ENCODE data around the gene TP53TG5. TPM values are rescaled to one million over a fixed set of nuclear protein-coding genes. Genes with fewer than 3 reads are reported as not detected.
A peak's percentile ranks its signal among the peaks of the same experiment; 100 is the strongest.

The TP53TG5 gene
- polyA plus RNA-seq, 6 donors from 2014 or later = 0.14 to 0.29 (median 0.21) TPM; not detected in 2

DNA sequence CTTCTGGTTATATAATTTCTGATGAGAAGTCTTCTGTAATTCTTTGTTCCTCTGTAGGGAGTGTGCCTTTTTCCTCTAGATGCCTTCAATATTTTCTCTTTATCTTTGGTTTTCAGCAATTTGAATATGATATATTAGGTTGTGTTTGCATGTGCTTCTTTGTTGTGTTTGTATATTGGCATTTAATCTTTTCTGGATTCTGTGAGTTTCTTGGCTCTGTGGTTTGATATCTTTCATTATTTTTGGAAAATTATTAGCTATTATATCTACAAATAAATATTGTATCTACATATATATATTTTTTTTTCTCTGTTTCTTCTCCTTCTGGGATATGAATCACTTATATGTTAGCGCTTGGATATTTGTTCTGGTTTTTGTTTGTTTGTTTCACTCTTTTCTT lies 20.9 kb upstream of the TP53TG5 start:
- no peak overlapping the region for H3K4me3 Mint-ChIP-seq
- peaks cover 29 to 38% of the 10 kb centered on the region in 2 donors for H3K36me3 Mint-ChIP-seq
- H3K27ac Mint-ChIP-seq = peak overlapping the region in 1 of 6 donors; percentile 62
- ATAC-seq (ENCODE audit: low read depth in 2 of 2) (no peak), DNase-seq (no peak)
- peaks cover 0 to 7% (median 0%) of the 10 kb centered on the region in 3 donors for H3K27me3 Mint-ChIP-seq
- peaks cover 10 to 28% (median 25%) of the 10 kb centered on the region in 7 donors for H3K9me3 Mint-ChIP-seq
- no peaks in the 10 kb centered on the region for H3K4me1 Mint-ChIP-seq

DNA sequence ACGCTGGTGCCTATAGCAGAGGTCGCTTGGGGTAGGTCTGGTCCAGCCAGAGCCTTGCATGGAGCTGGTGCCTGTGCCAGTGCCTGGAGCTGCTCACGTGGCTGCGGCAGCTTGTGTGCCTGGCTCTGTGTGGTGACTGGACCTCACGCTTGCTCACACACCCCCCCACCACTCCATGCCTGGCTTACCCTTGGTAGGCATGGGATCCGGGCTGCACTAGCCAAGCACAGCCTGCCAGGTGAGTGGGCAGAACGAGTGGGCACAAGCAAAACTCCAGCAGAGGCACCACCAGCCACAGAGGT lies 16.9 kb upstream of the TP53TG5 start:
- no peak overlapping the region for H3K4me3 Mint-ChIP-seq
- H3K27me3 Mint-ChIP-seq = no peaks in the 10 kb centered on the region
- H3K27ac Mint-ChIP-seq = peak overlapping the region in 1 of 6 donors; percentile 75
- H3K36me3 Mint-ChIP-seq = peaks cover 20 to 22% of the 10 kb centered on the region in 2 donors
- DNase-seq = no peak
- H3K4me1 Mint-ChIP-seq = no peaks in the 10 kb centered on the region
- H3K9me3 Mint-ChIP-seq = peaks cover 8 to 12% (median 9%) of the 10 kb centered on the region in 7 donors
- ATAC-seq (ENCODE audit: low read depth in 2 of 2) = no peak

DNA sequence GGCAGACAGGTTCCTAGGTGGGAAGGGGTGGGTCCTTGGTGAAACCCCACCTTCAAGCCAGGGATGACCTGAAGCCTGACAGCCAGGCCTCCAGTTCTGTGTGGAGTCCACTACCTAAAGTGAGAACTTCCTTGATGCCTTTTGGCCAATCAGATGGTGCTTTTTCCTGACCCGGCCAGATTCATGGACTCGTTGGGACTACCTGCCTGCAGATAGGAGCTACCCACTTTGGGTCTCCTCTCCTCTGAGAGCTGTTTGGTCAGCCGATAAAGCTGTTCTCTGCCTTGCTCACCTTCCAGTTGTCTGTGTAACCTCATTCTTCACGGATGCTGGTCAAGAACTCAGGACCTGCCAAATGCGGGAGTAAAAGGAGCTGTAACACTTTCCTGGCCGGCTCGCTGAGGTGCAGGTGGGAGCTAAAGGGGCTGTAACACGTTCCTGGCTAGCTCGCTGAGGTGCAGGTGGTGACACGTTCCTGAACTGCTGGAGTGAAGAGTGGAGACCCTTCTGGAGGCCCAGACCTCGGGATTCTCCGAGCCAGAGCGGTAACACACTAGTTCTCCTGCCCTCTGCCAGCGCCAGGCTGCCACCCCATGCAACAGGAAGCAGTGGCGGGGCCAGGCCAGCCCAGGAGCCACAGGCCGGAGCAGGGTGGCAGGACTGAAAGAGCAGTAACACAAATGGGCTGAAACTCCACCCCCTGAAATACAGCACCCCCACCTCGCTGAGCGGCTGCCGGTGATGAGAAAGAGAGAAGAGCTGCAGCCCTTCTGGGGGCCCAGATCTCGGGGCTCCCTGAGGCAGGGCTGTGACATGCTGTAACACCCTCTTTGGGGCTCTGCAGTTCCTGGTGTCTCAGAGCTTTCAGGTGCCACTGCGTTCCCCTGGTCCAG lies 16.3 kb upstream of the TP53TG5 start:
- Mint-ChIP-seq H3K27ac (peak overlapping the region in 1 of 6 donors; percentile 27), H3K27me3 (no peaks in the 10 kb centered on the region), H3K36me3 (peaks cover 14 to 17% of the 10 kb centered on the region in 2 donors), H3K4me1 (no peaks in the 10 kb centered on the region), H3K4me3 (no peak overlapping the region), H3K9me3 (peaks cover 3 to 6% (median 3%) of the 10 kb centered on the region in 7 donors)
- DNase-seq = no peak
- ATAC-seq (ENCODE audit: low read depth in 2 of 2) = no peak

DNA sequence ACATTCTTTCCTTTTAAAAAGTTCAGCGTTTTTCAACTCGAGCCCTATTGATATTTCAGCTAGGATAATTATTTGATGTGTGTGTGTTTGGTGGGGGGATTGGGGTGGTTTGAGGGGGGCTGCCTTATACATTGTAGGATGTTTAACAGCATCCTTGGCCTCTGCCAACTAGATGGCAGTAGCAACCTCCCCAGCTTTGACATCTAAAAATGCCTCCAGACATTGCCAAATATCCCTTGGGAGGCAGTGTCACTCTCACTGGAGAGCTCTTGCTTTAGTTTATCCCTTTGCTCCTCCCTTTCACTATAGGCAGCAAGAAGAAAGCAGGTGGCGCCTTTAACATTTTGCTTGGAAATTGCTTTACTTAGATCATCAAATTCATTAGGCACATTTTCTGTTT lies 14.6 kb upstream of the TP53TG5 start:
- Mint-ChIP-seq H3K4me1 (peaks cover 4 to 5% (median 4%) of the 10 kb centered on the region in 3 donors), H3K27me3 (no peaks in the 10 kb centered on the region), H3K27ac (no peak overlapping the region), H3K9me3 (peaks cover 0 to 5% (median 0%) of the 10 kb centered on the region in 7 donors), H3K36me3 (peaks cover 7 to 8% of the 10 kb centered on the region in 2 donors), H3K4me3 (no peak overlapping the region)
- no peak for DNase-seq
- no peak for ATAC-seq (ENCODE audit: low read depth in 2 of 2)

DNA sequence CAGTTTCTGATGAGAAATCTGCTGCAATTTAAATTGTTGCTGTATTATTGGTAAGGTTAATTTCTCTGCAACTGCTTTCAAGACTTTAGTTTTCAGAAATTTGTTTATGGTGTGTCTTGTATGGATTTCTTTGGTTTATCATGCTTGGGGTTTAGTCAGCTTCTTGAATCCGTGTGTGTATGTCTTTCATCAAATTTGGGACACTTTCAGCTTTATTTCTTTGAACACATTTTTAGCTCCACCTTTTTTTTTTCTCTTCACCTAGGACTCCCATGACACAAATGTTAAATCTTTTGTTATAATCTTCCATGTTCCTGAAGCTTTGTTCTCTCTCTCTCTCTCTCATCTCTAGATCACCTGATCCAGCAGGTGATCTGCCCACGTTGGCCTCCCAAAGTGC lies 13.4 kb upstream of the TP53TG5 start:
- Mint-ChIP-seq H3K27ac (no peak overlapping the region), H3K4me3 (no peak overlapping the region), H3K9me3 (peaks cover 0 to 5% (median 3%) of the 10 kb centered on the region in 7 donors), H3K36me3 (peaks cover 12 to 18% of the 10 kb centered on the region in 2 donors), H3K27me3 (no peaks in the 10 kb centered on the region), H3K4me1 (peaks cover 5 to 11% (median 8%) of the 10 kb centered on the region in 3 donors)
- ATAC-seq (ENCODE audit: low read depth in 2 of 2) = no peak
- no peak for DNase-seq

DNA sequence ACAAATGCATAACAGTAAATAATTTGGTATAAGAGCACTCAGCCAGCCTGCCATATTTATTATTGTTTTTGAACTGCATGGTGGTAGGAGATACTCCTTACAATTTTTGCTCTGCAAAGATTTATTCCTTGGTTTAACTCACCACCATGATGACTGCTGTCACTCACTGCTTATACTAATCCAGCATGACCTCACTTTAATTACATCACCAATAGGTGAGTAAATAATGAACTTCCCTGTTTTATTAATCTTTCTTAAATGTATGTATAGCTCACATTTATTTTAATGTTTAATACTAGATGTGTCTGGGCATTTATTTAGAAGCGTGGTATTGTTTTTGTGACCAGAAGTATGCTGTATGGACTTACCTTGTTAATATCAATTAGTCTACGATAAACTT lies 12.8 kb upstream of the TP53TG5 start:
- Mint-ChIP-seq H3K4me1 (peaks cover 5 to 13% (median 8%) of the 10 kb centered on the region in 3 donors), H3K4me3 (no peak overlapping the region), H3K27ac (no peak overlapping the region), H3K9me3 (peaks cover 0 to 5% (median 3%) of the 10 kb centered on the region in 7 donors), H3K27me3 (no peaks in the 10 kb centered on the region), H3K36me3 (peaks cover 12 to 17% of the 10 kb centered on the region in 2 donors)
- DNase-seq (no peak), ATAC-seq (ENCODE audit: low read depth in 2 of 2) (no peak)

DNA sequence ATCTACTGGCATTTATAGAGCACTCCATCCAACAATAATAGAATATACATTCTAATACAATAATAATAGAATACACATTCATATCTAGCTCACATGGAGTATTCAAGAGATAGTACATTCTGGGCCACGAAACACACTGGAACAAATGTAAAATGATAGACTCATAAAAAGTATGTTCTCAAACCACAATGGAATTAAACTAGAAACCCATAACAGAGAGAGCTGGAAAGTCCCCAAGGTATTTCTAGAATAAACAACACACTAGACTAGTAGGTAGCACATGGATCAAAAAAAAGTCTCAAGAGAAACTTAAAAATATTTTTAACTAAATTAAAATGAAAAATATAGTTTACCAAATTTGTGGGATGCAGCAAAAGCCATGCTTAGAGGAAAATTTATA lies 9.1 kb upstream of the TP53TG5 start:
- peaks cover 0 to 4% (median 3%) of the 10 kb centered on the region in 7 donors for H3K9me3 Mint-ChIP-seq
- DNase-seq (no peak), ATAC-seq (ENCODE audit: low read depth in 2 of 2) (no peak)
- H3K36me3 Mint-ChIP-seq = peaks cover 12% of the 10 kb centered on the region in 2 donors
- no peak overlapping the region for H3K4me3 Mint-ChIP-seq
- no peak overlapping the region for H3K27ac Mint-ChIP-seq
- peaks cover 5 to 13% (median 8%) of the 10 kb centered on the region in 3 donors for H3K4me1 Mint-ChIP-seq
- no peaks in the 10 kb centered on the region for H3K27me3 Mint-ChIP-seq

DNA sequence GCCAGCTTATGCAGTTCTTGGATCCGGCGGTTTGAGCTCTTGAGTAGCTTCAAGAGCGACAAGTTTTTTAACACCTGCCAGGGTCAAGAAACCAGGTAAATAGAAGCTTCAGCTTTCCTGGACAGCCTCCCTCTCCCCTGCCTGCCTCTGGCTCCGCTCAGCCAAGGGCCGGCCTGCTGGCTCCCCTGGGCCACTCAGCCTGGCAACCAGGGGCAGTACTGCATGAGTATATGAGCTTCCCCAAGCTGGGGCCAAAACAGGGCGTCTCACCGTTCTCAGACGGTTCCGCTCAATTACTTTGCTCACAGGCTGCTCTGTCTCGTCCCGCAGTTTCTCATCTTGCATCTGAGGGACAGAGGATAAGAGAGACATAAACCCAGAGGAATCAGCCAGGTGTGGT lies 856 bp downstream of the TP53TG5 start:
- ATAC-seq (ENCODE audit: low read depth in 2 of 2) (no peak), DNase-seq (no peak)
- H3K4me3 Mint-ChIP-seq = no peak overlapping the region
- no peaks in the 10 kb centered on the region for H3K27me3 Mint-ChIP-seq
- H3K36me3 Mint-ChIP-seq = peaks cover 10 to 15% of the 10 kb centered on the region in 2 donors
- H3K4me1 Mint-ChIP-seq = peaks cover 9 to 37% (median 25%) of the 10 kb centered on the region in 3 donors
- H3K9me3 Mint-ChIP-seq = peaks cover 0 to 2% (median 0%) of the 10 kb centered on the region in 7 donors
- no peak overlapping the region for H3K27ac Mint-ChIP-seq

DNA sequence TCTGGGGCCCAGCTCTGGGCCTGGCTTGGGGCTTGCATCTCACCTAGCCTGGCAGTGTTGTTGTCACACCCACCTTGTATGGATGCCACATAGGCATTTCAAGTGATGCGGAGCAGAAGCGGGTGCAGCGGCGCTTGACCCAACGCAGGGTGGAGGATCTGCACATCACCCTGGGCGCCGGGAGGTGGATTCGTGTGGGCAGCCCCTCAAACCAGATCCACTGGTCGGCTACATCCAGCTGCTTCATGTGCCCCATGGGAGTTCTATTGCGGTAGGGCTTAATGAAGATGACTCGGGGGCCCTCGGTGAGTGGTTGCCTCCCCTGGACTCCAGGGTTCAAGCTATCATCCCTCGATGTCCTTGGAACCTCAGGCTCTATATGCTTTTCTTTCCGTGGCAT lies 3.2 kb downstream of the TP53TG5 start:
- Mint-ChIP-seq H3K4me1 (peaks cover 29 to 58% (median 47%) of the 10 kb centered on the region in 3 donors), H3K27ac (peak overlapping the region in 2 of 6 donors; percentile 53 to 95), H3K27me3 (no peaks in the 10 kb centered on the region), H3K4me3 (peak overlapping the region in 1 of 8 donors; percentile 36), H3K9me3 (no peaks in the 10 kb centered on the region), H3K36me3 (peaks cover 5% of the 10 kb centered on the region in 2 donors)
- no peak for ATAC-seq (ENCODE audit: low read depth in 2 of 2)
- DNase-seq = no peak

DNA sequence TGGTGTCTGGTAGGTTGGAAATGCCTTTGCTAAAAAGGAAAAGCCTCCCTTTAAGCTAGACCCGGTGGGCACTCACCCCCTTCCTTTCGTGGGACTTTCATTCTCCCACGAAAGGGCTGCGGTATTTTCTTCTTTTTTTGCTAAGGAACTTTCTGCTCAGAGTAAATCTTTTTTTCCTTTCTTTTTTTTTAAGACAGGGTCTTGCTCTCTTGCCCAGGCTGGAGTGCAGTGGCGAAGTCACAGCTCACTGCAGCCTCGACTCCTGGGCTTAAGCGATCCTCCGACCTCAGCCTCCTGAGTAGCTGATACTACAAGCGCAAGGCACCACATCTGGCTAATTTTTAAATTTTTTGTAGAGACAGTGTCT lies 4.0 kb downstream of the TP53TG5 start:
- H3K9me3 Mint-ChIP-seq = no peaks in the 10 kb centered on the region
- H3K4me3 Mint-ChIP-seq = peak overlapping the region; percentile 78 to 94 (median 90)
- no peak for ATAC-seq (ENCODE audit: low read depth in 2 of 2)
- peaks cover 0 to 5% of the 10 kb centered on the region in 2 donors for H3K36me3 Mint-ChIP-seq
- no peaks in the 10 kb centered on the region for H3K27me3 Mint-ChIP-seq
- peak overlapping the region in 4 of 6 donors; percentile 92 to 97 (median 95) for H3K27ac Mint-ChIP-seq
- DNase-seq = no peak
- peaks cover 29 to 60% (median 54%) of the 10 kb centered on the region in 3 donors for H3K4me1 Mint-ChIP-seq

DNA sequence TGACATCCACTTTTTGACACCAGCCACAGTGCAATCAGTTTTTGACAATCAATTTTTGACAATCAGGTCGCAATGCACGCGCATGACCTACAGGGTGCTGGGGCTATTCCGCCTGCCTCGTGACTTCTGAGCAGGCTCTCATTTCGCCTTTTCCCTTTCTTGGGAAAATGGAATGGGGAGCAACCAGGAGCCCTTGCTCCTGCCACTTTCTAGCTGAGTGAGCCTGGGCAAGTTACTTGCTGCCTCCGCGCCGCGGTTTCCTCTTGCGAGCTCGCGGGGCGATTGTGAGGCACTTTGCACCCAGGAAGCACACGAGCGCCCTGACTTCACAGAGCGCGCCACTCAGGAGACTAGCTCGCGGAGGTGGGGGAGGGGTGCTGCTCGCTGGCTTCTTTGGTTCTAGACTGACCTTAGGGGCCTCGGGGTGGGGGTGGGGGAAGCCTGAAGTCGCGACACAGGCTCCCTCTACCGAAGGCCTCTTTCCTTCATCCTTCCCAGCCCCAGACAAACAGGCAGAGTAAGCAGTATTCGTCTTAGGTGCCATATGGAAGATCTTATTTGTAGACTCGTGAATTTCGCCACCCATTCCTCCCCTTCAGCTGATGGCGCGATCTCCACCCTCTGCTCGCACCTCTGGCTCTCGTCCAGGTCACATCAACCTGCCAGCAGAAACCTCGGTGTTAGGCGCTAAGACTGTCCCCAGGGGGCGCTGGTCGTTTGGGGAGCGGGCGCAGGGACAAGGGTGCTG lies 4.6 kb downstream of the TP53TG5 start:
- no peaks in the 10 kb centered on the region for H3K9me3 Mint-ChIP-seq
- no peaks in the 10 kb centered on the region for H3K27me3 Mint-ChIP-seq
- peak overlapping the region; percentile 38 to 97 (median 94) for H3K27ac Mint-ChIP-seq
- ATAC-seq (ENCODE audit: low read depth in 2 of 2) = peak; percentile 86 to 91
- H3K36me3 Mint-ChIP-seq = peaks cover 0 to 5% of the 10 kb centered on the region in 2 donors
- H3K4me1 Mint-ChIP-seq = peaks cover 35 to 62% (median 60%) of the 10 kb centered on the region in 3 donors
- peak overlapping the region; percentile 78 to 94 (median 90) for H3K4me3 Mint-ChIP-seq
- peak; percentile 78 for DNase-seq

DNA sequence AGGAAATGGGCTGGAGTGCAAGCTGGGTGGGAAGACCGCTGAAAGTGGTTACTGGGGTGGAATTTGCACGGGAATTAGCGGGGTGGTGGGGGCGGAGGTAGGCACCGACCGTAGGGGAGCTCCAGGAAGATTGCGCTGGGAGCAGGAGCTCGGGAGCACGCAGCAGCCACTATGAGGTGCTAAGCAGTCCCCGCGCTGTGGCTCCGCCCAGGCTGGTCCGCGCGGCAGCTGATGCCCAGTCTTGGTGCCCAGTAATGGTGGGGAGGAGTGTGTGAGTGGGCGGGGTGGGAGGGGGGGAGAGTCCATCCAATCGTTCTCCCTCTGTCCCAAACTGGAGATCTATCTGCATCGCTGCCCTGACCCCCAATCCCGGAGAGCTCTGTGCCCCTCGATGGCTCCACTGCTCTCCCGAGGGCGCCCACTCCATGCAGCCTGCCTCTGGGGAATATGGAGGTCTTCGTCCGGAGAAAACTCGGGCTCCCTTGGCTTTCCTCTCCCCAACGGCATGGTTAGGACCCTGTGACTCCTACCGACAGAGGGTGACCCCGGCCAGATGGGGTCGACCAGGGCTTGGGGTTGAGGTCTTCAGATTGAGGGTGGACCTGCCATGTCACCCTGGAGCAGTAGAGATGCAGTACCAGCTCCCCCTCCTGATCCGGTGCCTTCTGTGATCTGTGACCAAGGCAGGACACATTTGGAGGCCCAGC lies 5.3 kb downstream of the TP53TG5 start:
- H3K4me3 Mint-ChIP-seq = peak overlapping the region; percentile 78 to 94 (median 90)
- peaks cover 42 to 67% (median 62%) of the 10 kb centered on the region in 3 donors for H3K4me1 Mint-ChIP-seq

DNA sequence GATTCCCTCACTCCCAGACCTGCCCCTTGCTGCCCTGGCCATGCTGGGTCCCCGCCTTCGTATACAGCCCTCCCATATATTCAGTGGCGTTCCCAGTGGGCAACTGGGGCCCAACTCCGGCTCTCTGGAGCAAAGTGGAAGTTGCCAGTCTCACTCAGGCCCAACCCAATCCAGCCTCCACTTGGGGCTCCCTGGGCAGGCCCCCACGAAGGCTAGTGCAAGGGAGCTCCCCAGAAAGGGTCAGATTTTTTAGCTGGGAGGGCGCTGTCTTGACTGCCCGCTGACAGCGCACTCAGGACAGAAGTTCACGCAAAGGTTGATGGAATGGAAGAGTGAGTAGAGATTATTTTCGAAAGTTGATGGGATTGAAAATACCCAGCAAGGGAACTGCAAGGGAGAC lies 5.9 kb downstream of the TP53TG5 start:
- peak overlapping the region in 4 of 6 donors; percentile 41 to 97 (median 79) for H3K27ac Mint-ChIP-seq
- no peaks in the 10 kb centered on the region for H3K27me3 Mint-ChIP-seq
- ATAC-seq (ENCODE audit: low read depth in 2 of 2) (no peak), DNase-seq (no peak)
- peak overlapping the region in 5 of 8 donors; percentile 45 to 83 (median 78) for H3K4me3 Mint-ChIP-seq
- peaks cover 0 to 5% of the 10 kb centered on the region in 2 donors for H3K36me3 Mint-ChIP-seq
- H3K4me1 Mint-ChIP-seq = peaks cover 48 to 73% (median 68%) of the 10 kb centered on the region in 3 donors
- H3K9me3 Mint-ChIP-seq = no peaks in the 10 kb centered on the region

More for the DNA sequence above, 5.3 kb downstream of the TP53TG5 start:
- DNase-seq = no peak
- H3K27me3 Mint-ChIP-seq = no peaks in the 10 kb centered on the region
- peak overlapping the region; percentile 41 to 97 (median 95) for H3K27ac Mint-ChIP-seq
- H3K9me3 Mint-ChIP-seq = no peaks in the 10 kb centered on the region
- peaks cover 0 to 5% of the 10 kb centered on the region in 2 donors for H3K36me3 Mint-ChIP-seq
- ATAC-seq (ENCODE audit: low read depth in 2 of 2) = no peak
